ENCODE measurements around the gene ZNF35.
"Not testable (repeated sequence)": the region's sequence is repeated elsewhere in the genome, so short reads cannot be mapped to it uniquely, and the experiment has no call there.

Gene ZNF35

GRCh38 chr3:44659434-44659833 lies 10.9 kb downstream of the ZNF35 start:
- Histone ChIP-seq H3K4me3 (ENCODE audit: low read depth, low read length) (no peak overlapping the region), H3K9me3 (no peaks in the 10 kb centered on the region), H3K36me3 (peaks cover 24% of the 10 kb centered on the region), H3K4me1 (no peaks in the 10 kb centered on the region), H3K27me3 (no peaks in the 10 kb centered on the region)
- TF ChIP-seq CTCF (IDR thresholded peaks at IDR 0.05; ENCODE audit: low read depth, low read length), result no peak
- no peak for DNase-seq

GRCh38 chr3:44661189-44661588 lies 12.7 kb downstream of the ZNF35 start:
- Histone ChIP-seq H3K27me3 (no peaks in the 10 kb centered on the region), H3K36me3 (peaks cover 24% of the 10 kb centered on the region), H3K4me1 (no peaks in the 10 kb centered on the region), H3K4me3 (ENCODE audit: low read depth, low read length) (no peak overlapping the region), H3K9me3 (no peaks in the 10 kb centered on the region)
- DNase-seq, result no peak
- TF ChIP-seq CTCF (IDR thresholded peaks at IDR 0.05; ENCODE audit: low read depth, low read length), result peak; percentile 32

- TF ChIP-seq CTCF (IDR thresholded peaks at IDR 0.05; ENCODE audit: low read depth, low read length), result no peak
- no peak for DNase-seq
Measured at GRCh38 chr3:44665173-44665572, 16.6 kb downstream of the ZNF35 start.

GRCh38 chr3:44666346-44666745 lies 17.8 kb downstream of the ZNF35 start:
- no peak for TF ChIP-seq CTCF (IDR thresholded peaks at IDR 0.05; ENCODE audit: low read depth, low read length)
- no peaks in the 10 kb centered on the region for H3K36me3 ChIP-seq
- no peaks in the 10 kb centered on the region for H3K27me3 ChIP-seq
- H3K9me3 ChIP-seq, result no peaks in the 10 kb centered on the region
- no peak overlapping the region for H3K4me3 ChIP-seq (ENCODE audit: low read depth, low read length)
- no peaks in the 10 kb centered on the region for H3K4me1 ChIP-seq
- DNase-seq, result no peak

More at GRCh38 chr3:44665173-44665572, 16.6 kb downstream of the ZNF35 start:
- H3K36me3 ChIP-seq, result peaks cover 4% of the 10 kb centered on the region; the same call in 1 of the 2 replicates
- H3K4me3 ChIP-seq (ENCODE audit: low read depth, low read length), result no peak overlapping the region
- H3K4me1 ChIP-seq, result no peaks in the 10 kb centered on the region
- H3K9me3 ChIP-seq, result no peaks in the 10 kb centered on the region
- H3K27me3 ChIP-seq, result no peaks in the 10 kb centered on the region

GRCh38 chr3:44669760-44670159 lies 21.2 kb downstream of the ZNF35 start:
- H3K4me1 ChIP-seq, result no peaks in the 10 kb centered on the region
- H3K27me3 ChIP-seq, result no peaks in the 10 kb centered on the region
- H3K9me3 ChIP-seq, result no peaks in the 10 kb centered on the region
- TF ChIP-seq CTCF (IDR thresholded peaks at IDR 0.05; ENCODE audit: low read depth, low read length), result no peak
- no peak for DNase-seq
- H3K4me3 ChIP-seq (ENCODE audit: low read depth, low read length), result no peak overlapping the region
- no peaks in the 10 kb centered on the region for H3K36me3 ChIP-seq

GRCh38 chr3:44673466-44673865 lies 24.9 kb downstream of the ZNF35 start:
- not testable (repeated sequence) for H3K27me3 ChIP-seq; H3K4me3 ChIP-seq (ENCODE audit: low read depth, low read length); H3K4me1 ChIP-seq; H3K9me3 ChIP-seq; DNase-seq; H3K36me3 ChIP-seq

- H3K27me3 ChIP-seq, result no peaks in the 10 kb centered on the region
- no peaks in the 10 kb centered on the region for H3K4me1 ChIP-seq
- DNase-seq, result no peak
- TF ChIP-seq CTCF (IDR thresholded peaks at IDR 0.05; ENCODE audit: low read depth, low read length), result no peak
- H3K36me3 ChIP-seq, result no peaks in the 10 kb centered on the region
- no peak overlapping the region for H3K4me3 ChIP-seq (ENCODE audit: low read depth, low read length)
- no peaks in the 10 kb centered on the region for H3K9me3 ChIP-seq
Measured at GRCh38 chr3:44674211-44674610, 25.7 kb downstream of the ZNF35 start.

Measured in BE2C (cell line).